Hepatocyte (in vitro differentiated cells): ENCODE data around the gene COL4A2.

ENCODE experiments used
- EZH2 ChIP-seq: fragments of 200-600 bp; sonication (generic); IDR thresholded peaks from 2 replicates; pipeline ENCODE4 v1.6.1; 2016; ENCODE audit warnings: antibody characterized with exemption, mild to moderate bottlenecking, borderline replicate concordance
- EZH2phosphoT487 ChIP-seq: fragments of 200-600 bp; sonication (generic); IDR thresholded peaks from one replicate; pipeline ENCODE4 v1.6.1; 2018; ENCODE audit warnings: antibody characterized with exemption, mild to moderate bottlenecking, low read depth, moderate library complexity; ENCODE audit not compliant: unreplicated experiment, severe bottlenecking
- TF ChIP-seq, protein P1 (sequence below): fragments of 200-600 bp; sonication (generic); IDR thresholded peaks from 2 replicates; pipeline ENCODE4 v1.5.1; 2016; ENCODE audit warnings: antibody characterized with exemption, mild to moderate bottlenecking; ENCODE audit not compliant: poor library complexity

DNA sequence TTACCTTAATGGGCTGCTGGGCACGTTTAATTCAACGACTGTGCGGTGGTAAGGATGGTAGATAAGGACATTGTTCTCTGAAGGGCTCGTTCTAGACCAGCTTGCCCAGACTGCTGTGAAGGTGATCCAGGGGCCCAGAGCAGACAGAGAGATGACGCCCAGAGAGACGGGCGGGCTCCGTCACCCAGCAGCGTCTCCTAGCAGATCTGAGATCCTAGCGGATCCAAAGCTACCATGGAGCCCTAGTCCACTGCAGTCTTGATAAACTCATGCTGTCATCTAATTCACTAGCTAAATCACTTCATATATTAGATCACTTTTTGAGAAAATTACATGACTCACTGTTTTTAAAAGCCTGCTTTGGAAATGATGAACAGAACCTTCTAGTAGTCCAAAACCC lies 21.5 kb downstream of the COL4A2 start:
- TF ChIP-seq EZH2 = no peak
- TF ChIP-seq, protein P1, sequence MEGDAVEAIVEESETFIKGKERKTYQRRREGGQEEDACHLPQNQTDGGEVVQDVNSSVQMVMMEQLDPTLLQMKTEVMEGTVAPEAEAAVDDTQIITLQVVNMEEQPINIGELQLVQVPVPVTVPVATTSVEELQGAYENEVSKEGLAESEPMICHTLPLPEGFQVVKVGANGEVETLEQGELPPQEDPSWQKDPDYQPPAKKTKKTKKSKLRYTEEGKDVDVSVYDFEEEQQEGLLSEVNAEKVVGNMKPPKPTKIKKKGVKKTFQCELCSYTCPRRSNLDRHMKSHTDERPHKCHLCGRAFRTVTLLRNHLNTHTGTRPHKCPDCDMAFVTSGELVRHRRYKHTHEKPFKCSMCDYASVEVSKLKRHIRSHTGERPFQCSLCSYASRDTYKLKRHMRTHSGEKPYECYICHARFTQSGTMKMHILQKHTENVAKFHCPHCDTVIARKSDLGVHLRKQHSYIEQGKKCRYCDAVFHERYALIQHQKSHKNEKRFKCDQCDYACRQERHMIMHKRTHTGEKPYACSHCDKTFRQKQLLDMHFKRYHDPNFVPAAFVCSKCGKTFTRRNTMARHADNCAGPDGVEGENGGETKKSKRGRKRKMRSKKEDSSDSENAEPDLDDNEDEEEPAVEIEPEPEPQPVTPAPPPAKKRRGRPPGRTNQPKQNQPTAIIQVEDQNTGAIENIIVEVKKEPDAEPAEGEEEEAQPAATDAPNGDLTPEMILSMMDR = no peak
- no peak for TF ChIP-seq EZH2phosphoT487
